ENCODE data around the gene TRIB2.

Gene TRIB2

GRCh38 chr2:12763486-12763885, 46.8 kb downstream of the TRIB2 start:
- no peak overlapping the region for H3K27ac ChIP-seq
- no peaks in the 10 kb centered on the region for H3K4me1 ChIP-seq (ENCODE audit: control insufficient read depth in 1 of 2, insufficient read depth in 1 of 2, low read depth in 1 of 2, low read length in 1 of 2)
- H3K27me3 ChIP-seq, result peaks cover 4% of the 10 kb centered on the region
- no peak overlapping the region for H3K4me3 ChIP-seq (ENCODE audit: low read depth in 1 of 2, low read length in 1 of 2)
- no peaks in the 10 kb centered on the region for H3K9me3 ChIP-seq
- no peak for TF ChIP-seq CTCF (IDR thresholded peaks at IDR 0.05)
- no peaks in the 10 kb centered on the region for H3K36me3 ChIP-seq

- no peak for TF ChIP-seq CTCF (IDR thresholded peaks at IDR 0.05)
- peaks cover 6% of the 10 kb centered on the region for H3K27me3 ChIP-seq
- H3K27ac ChIP-seq, result no peak overlapping the region
- no peaks in the 10 kb centered on the region for H3K4me1 ChIP-seq (ENCODE audit: control insufficient read depth in 1 of 2, insufficient read depth in 1 of 2, low read depth in 1 of 2, low read length in 1 of 2)
- H3K9me3 ChIP-seq, result no peaks in the 10 kb centered on the region
- no peaks in the 10 kb centered on the region for H3K36me3 ChIP-seq
- no peak overlapping the region for H3K4me3 ChIP-seq (ENCODE audit: low read depth in 1 of 2, low read length in 1 of 2)
Measured at GRCh38 chr2:12764075-12764730, 47.5 kb downstream of the TRIB2 start.

GRCh38 chr2:12764849-12765605, 48.3 kb downstream of the TRIB2 start:
- Histone ChIP-seq H3K36me3 (no peaks in the 10 kb centered on the region), H3K27me3 (peaks cover 6% of the 10 kb centered on the region), H3K9me3 (no peaks in the 10 kb centered on the region), H3K4me1 (ENCODE audit: control insufficient read depth in 1 of 2, insufficient read depth in 1 of 2, low read depth in 1 of 2, low read length in 1 of 2) (no peaks in the 10 kb centered on the region), H3K4me3 (ENCODE audit: low read depth in 1 of 2, low read length in 1 of 2) (no peak overlapping the region), H3K27ac (no peak overlapping the region)
- TF ChIP-seq CTCF (IDR thresholded peaks at IDR 0.05), result no peak

- Histone ChIP-seq H3K27ac (no peak overlapping the region), H3K4me3 (ENCODE audit: low read depth in 1 of 2, low read length in 1 of 2) (no peak overlapping the region), H3K36me3 (no peaks in the 10 kb centered on the region), H3K27me3 (peaks cover 20% of the 10 kb centered on the region), H3K9me3 (no peaks in the 10 kb centered on the region), H3K4me1 (ENCODE audit: control insufficient read depth in 1 of 2, insufficient read depth in 1 of 2, low read depth in 1 of 2, low read length in 1 of 2) (no peaks in the 10 kb centered on the region)
- TF ChIP-seq CTCF (IDR thresholded peaks at IDR 0.05), result no peak
Measured at GRCh38 chr2:12766421-12766879, 49.7 kb downstream of the TRIB2 start.

- H3K27me3 ChIP-seq, result peaks cover 21% of the 10 kb centered on the region
- no peaks in the 10 kb centered on the region for H3K9me3 ChIP-seq
- no peaks in the 10 kb centered on the region for H3K36me3 ChIP-seq
- TF ChIP-seq CTCF (IDR thresholded peaks at IDR 0.05), result no peak
- no peak overlapping the region for H3K27ac ChIP-seq
- no peaks in the 10 kb centered on the region for H3K4me1 ChIP-seq (ENCODE audit: control insufficient read depth in 1 of 2, insufficient read depth in 1 of 2, low read depth in 1 of 2, low read length in 1 of 2)
- H3K4me3 ChIP-seq (ENCODE audit: low read depth in 1 of 2, low read length in 1 of 2), result no peak overlapping the region
Measured at GRCh38 chr2:12767541-12767940, 50.8 kb downstream of the TRIB2 start.
